ENCODE measurements around the gene KIF1B. TPM values are rescaled to one million over a fixed set of nuclear protein-coding genes. Genes with fewer than 3 reads are reported as not detected.
"Not testable (repeated sequence)": the region's sequence is repeated elsewhere in the genome, so short reads cannot be mapped to it uniquely, and the experiment has no call there.

KIF1B gene
- total and polyA plus RNA-seq, 9 donors: 11.5 to 44.2 (median 37.2) TPM

GRCh38 chr1:10415211-10415930 is 205.0 kb downstream of the KIF1B start:
- intact Hi-C loops (cut with DNase I): no loop called here
- TF ChIP-seq EP300 (IDR thresholded peaks at IDR 0.05) (no peak), CTCF (IDR thresholded peaks at IDR 0.05) (no peak), POLR2A (IDR thresholded peaks at IDR 0.05) (no peak)

GRCh38 chr1:10415967-10416366 is 205.6 kb downstream of the KIF1B start:
- intact Hi-C loops (cut with DNase I); H3K27ac ChIP-seq; H3K4me3 ChIP-seq; H3K36me3 ChIP-seq; H3K27me3 ChIP-seq; DNase-seq; H3K4me1 ChIP-seq (ENCODE audit: insufficient read depth); H3K9me3 ChIP-seq: not testable (repeated sequence)
- WGBS, 3 donors: 97 to 99% (median 98%) methylated on average over 1 of the region's 1 CpG

More at GRCh38 chr1:10415211-10415930, 205.0 kb downstream of the KIF1B start:
- Histone ChIP-seq H3K27me3 (no peaks in the 10 kb centered on the region), H3K36me3 (no peaks in the 10 kb centered on the region), H3K4me3 (no peak overlapping the region), H3K27ac (no peak overlapping the region), H3K4me1 (ENCODE audit: insufficient read depth) (no peaks in the 10 kb centered on the region), H3K9me3 (no peaks in the 10 kb centered on the region)
- no peak for DNase-seq
- WGBS, 3 donors: 82 to 86% (median 84%) methylated on average over 6 of the region's 6 CpGs

GRCh38 chr1:10418741-10419140 is 208.4 kb downstream of the KIF1B start:
- H3K27me3 ChIP-seq; intact Hi-C loops (cut with DNase I); H3K4me1 ChIP-seq (ENCODE audit: insufficient read depth); H3K4me3 ChIP-seq; H3K36me3 ChIP-seq; H3K9me3 ChIP-seq; H3K27ac ChIP-seq; DNase-seq: not testable (repeated sequence)
- WGBS, 3 donors: 88 to 91% (median 89%) methylated on average over 8 of the region's 8 CpGs

GRCh38 chr1:10419351-10419750 is 209.0 kb downstream of the KIF1B start:
- Histone ChIP-seq H3K4me1 (ENCODE audit: insufficient read depth) (no peaks in the 10 kb centered on the region), H3K4me3 (no peak overlapping the region), H3K27ac (no peak overlapping the region), H3K36me3 (no peaks in the 10 kb centered on the region), H3K9me3 (no peaks in the 10 kb centered on the region), H3K27me3 (no peaks in the 10 kb centered on the region)
- TF ChIP-seq EP300 (IDR thresholded peaks at IDR 0.05) (no peak), POLR2A (IDR thresholded peaks at IDR 0.05) (no peak), CTCF (IDR thresholded peaks at IDR 0.05) (no peak)
- 82 to 87% (median 84%) methylated on average over 15 of the region's 15 CpGs for WGBS, 3 donors
- intact Hi-C loops (cut with DNase I): no loop called here
- no peak for DNase-seq

GRCh38 chr1:10421637-10422036 is 211.3 kb downstream of the KIF1B start:
- DNase-seq: no peak
- H3K27me3 ChIP-seq: no peaks in the 10 kb centered on the region
- H3K4me1 ChIP-seq (ENCODE audit: insufficient read depth): no peaks in the 10 kb centered on the region
- H3K27ac ChIP-seq: no peak overlapping the region
- H3K36me3 ChIP-seq: no peaks in the 10 kb centered on the region
- H3K4me3 ChIP-seq: no peak overlapping the region
- no peaks in the 10 kb centered on the region for H3K9me3 ChIP-seq
- intact Hi-C loops (cut with DNase I): loop anchor here in 1 of 4 donors (10.0 kb wide), 1 partner anchor 547 kb away; no protein-coding TSS in a partner anchor
- WGBS, 3 donors: 94 to 95% (median 95%) methylated on average over 5 of the region's 5 CpGs
- TF ChIP-seq POLR2A (IDR thresholded peaks at IDR 0.05): no peak
- TF ChIP-seq EP300 (IDR thresholded peaks at IDR 0.05): no peak
- no peak for TF ChIP-seq CTCF (IDR thresholded peaks at IDR 0.05)
